DND-41 (cell line): ENCODE results near the gene TOR3A.
"Not testable (repeated sequence)": the region's sequence is repeated elsewhere in the genome, so short reads cannot be mapped to it uniquely, and the experiment has no call there.

Experiments used
- ATAC-seq: fragments of 200-7000 bp; cut with Tn5 transposase; 3 replicates; pipeline ENCODE4 v1.9.1; 2021; ENCODE audit warnings: low read depth; ENCODE audit not compliant: insufficient read depth
- DNase-seq: peaks from one replicate; pipeline ENCODE4 v3.0.0-alpha.2; 2020
- H2AFZ ChIP-seq: 2 replicates; pipeline ENCODE4 v1.6.0; 2012; ENCODE audit warnings: low read depth, low read length
- H3K27ac ChIP-seq: 2 replicates; pipeline ENCODE4 v1.5.1; 2012; ENCODE audit warnings: low read length, inconsistent platforms
- H3K27me3 ChIP-seq: fragments of 200-600 bp; sonication (generic); 2 replicates; pipeline ENCODE4 v1.6.0; 2012; ENCODE audit warnings: low read length, mild to moderate bottlenecking, inconsistent platforms; ENCODE audit not compliant: insufficient read depth, poor library complexity
- H3K36me3 ChIP-seq: 2 replicates; pipeline ENCODE4 v1.5.1; 2012; ENCODE audit warnings: low read length, inconsistent platforms; ENCODE audit not compliant: insufficient read depth
- H3K4me1 ChIP-seq: 2 replicates; pipeline ENCODE4 v1.5.1; 2012; ENCODE audit warnings: mild to moderate bottlenecking, low read length; ENCODE audit not compliant: insufficient read depth
- H3K4me2 ChIP-seq: 2 replicates; pipeline ENCODE4 v1.6.0; 2012; ENCODE audit warnings: mild to moderate bottlenecking, moderate library complexity, low read length, inconsistent platforms; ENCODE audit not compliant: insufficient read depth
- H3K4me3 ChIP-seq, 2 experiments: fragments of 200-600 bp in 1 of 2; shearing (Covaris generic) in 1 of 2; 2 replicates each; pipeline ENCODE4 v1.5.1; 2012 to 2016; ENCODE audit warnings: inconsistent platforms in 2 of 2, low read length in 2 of 2, mild to moderate bottlenecking in 2 of 2, low read depth in 1 of 2, moderate library complexity in 1 of 2
- H3K79me2 ChIP-seq: 2 replicates; pipeline ENCODE4 v1.6.0; 2012; ENCODE audit warnings: low read length, inconsistent platforms; ENCODE audit not compliant: insufficient read depth
- H3K9ac ChIP-seq: 2 replicates; pipeline ENCODE4 v1.6.0; 2012; ENCODE audit warnings: low read depth, mild to moderate bottlenecking, inconsistent platforms, low read length, moderate library complexity
- H3K9me3 ChIP-seq: 2 replicates; pipeline ENCODE4 v1.5.1; 2012; ENCODE audit warnings: low read length, moderate library complexity, mild to moderate bottlenecking, inconsistent platforms; ENCODE audit not compliant: insufficient read depth, severe bottlenecking
- H4K20me1 ChIP-seq: 2 replicates; pipeline ENCODE4 v1.6.0; 2012; ENCODE audit warnings: low read length; ENCODE audit not compliant: insufficient read depth
- EZH2 ChIP-seq: IDR thresholded peaks from 3 replicates; pipeline ENCODE4 v1.6.1; 2012; ENCODE audit warnings: borderline replicate concordance, low read depth, mild to moderate bottlenecking, moderate library complexity, low read length, inconsistent platforms; ENCODE audit not compliant: severe bottlenecking
- TF ChIP-seq, protein P1 (sequence below): IDR thresholded peaks from 2 replicates; pipeline ENCODE4 v1.5.1; 2012; ENCODE audit warnings: borderline replicate concordance, low read length, moderate library complexity, mild to moderate bottlenecking; ENCODE audit not compliant: poor library complexity, severe bottlenecking; ENCODE audit errors: extremely low read depth

Gene TOR3A

GRCh38 chr1:179137617-179138255 lies 55.9 kb downstream of the TOR3A start:
- Histone ChIP-seq H3K27ac (no peak overlapping the region), H2AFZ (no peak overlapping the region), H3K4me3 (no peak overlapping the region), H3K9ac (no peak overlapping the region), H3K36me3 (no peaks in the 10 kb centered on the region), H3K4me2 (no peak overlapping the region), H3K9me3 (no peaks in the 10 kb centered on the region), H3K27me3 (no peaks in the 10 kb centered on the region), H3K4me1 (peaks cover 5% of the 10 kb centered on the region; the same call in 1 of the 2 replicates), H3K79me2 (peaks cover 4% of the 10 kb centered on the region; the same call in 1 of the 2 replicates), H4K20me1 (no peaks in the 10 kb centered on the region)
- TF ChIP-seq EZH2: no peak
- TF ChIP-seq, protein P1, sequence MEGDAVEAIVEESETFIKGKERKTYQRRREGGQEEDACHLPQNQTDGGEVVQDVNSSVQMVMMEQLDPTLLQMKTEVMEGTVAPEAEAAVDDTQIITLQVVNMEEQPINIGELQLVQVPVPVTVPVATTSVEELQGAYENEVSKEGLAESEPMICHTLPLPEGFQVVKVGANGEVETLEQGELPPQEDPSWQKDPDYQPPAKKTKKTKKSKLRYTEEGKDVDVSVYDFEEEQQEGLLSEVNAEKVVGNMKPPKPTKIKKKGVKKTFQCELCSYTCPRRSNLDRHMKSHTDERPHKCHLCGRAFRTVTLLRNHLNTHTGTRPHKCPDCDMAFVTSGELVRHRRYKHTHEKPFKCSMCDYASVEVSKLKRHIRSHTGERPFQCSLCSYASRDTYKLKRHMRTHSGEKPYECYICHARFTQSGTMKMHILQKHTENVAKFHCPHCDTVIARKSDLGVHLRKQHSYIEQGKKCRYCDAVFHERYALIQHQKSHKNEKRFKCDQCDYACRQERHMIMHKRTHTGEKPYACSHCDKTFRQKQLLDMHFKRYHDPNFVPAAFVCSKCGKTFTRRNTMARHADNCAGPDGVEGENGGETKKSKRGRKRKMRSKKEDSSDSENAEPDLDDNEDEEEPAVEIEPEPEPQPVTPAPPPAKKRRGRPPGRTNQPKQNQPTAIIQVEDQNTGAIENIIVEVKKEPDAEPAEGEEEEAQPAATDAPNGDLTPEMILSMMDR: no peak
- DNase-seq (no peak), ATAC-seq (no peak)

DNA sequence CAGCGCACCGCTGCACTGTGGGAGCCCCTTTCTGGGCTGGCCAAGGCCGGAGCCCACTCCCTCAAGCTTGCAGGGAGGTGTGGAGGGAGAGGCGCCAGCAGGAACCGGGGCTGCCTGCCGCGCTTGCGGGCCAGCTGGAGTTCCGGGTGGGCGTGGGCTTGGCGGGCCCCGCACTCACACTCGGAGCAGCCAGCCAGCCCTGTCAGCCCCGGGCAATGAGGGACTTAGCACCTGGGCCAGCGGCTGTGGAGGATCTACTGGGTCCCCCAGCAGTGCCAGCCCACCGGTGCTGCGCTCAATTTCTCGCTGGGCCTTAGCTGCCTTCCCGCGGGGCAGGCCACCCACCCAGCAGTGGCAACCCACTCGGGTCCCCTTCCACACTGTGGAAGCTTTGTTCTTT lies 56.9 kb downstream of the TOR3A start:
- H3K27ac ChIP-seq, DNase-seq, H2AFZ ChIP-seq, ATAC-seq, H3K9ac ChIP-seq, H3K9me3 ChIP-seq, H3K4me2 ChIP-seq, H4K20me1 ChIP-seq, H3K4me1 ChIP-seq, H3K27me3 ChIP-seq, H3K4me3 ChIP-seq, H3K79me2 ChIP-seq, H3K36me3 ChIP-seq: not testable (repeated sequence)

DNA sequence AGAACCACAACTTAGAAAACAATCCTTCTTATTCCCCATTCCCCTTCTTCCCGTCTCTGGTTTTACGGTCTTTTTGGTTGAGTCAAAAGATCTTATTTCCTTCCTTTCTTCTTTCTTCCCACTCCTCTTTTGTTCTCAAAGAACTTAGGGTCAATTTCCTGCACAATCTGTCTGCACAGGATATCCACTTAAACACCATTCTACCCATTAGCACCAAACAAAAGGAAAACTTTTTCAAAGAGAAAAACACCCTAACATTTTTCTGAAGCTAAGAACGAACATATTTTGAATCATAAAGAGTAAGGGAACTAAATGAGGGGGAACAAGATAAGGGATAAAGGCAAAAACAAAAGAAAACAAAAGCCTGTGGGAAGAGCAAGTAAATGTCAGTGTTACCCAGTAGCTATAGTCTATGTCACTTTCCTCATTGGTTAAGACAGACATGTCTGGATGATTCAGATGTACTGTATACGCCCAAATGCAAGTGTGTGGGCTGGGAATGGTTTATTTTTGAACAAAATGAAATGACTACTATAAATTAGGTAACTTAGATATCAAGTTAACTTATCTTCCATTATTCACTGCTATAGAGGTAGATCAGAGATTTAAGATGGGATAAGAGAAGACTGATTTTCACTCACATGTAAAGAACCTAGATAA lies 59.9 kb downstream of the TOR3A start:
- Histone ChIP-seq H2AFZ (no peak overlapping the region), H3K4me3 (no peak overlapping the region), H3K4me1 (peaks cover 5% of the 10 kb centered on the region; the same call in 1 of the 2 replicates), H4K20me1 (no peaks in the 10 kb centered on the region), H3K9ac (no peak overlapping the region), H3K36me3 (no peaks in the 10 kb centered on the region), H3K9me3 (no peaks in the 10 kb centered on the region), H3K27me3 (no peaks in the 10 kb centered on the region), H3K79me2 (peaks cover 5% of the 10 kb centered on the region; the same call in 1 of the 2 replicates), H3K4me2 (no peak overlapping the region), H3K27ac (no peak overlapping the region)
- DNase-seq (no peak), ATAC-seq (no peak)
- TF ChIP-seq EZH2: no peak
- TF ChIP-seq, protein P1: no peak

GRCh38 chr1:179142889-179143299 lies 61.0 kb downstream of the TOR3A start:
- ATAC-seq (no peak), DNase-seq (no peak)
- H3K4me2 ChIP-seq: no peak overlapping the region
- peaks cover 5% of the 10 kb centered on the region; the same call in 1 of the 2 replicates for H3K4me1 ChIP-seq
- no peak overlapping the region for H2AFZ ChIP-seq
- H3K27me3 ChIP-seq: no peaks in the 10 kb centered on the region
- no peaks in the 10 kb centered on the region for H3K9me3 ChIP-seq
- peaks cover 5% of the 10 kb centered on the region; the same call in 1 of the 2 replicates for H3K79me2 ChIP-seq
- no peak overlapping the region for H3K27ac ChIP-seq
- H3K9ac ChIP-seq: no peak overlapping the region
- H3K4me3 ChIP-seq: no peak overlapping the region
- H3K36me3 ChIP-seq: no peaks in the 10 kb centered on the region
- no peaks in the 10 kb centered on the region for H4K20me1 ChIP-seq
- TF ChIP-seq, protein P1: no peak
- no peak for TF ChIP-seq EZH2
